Measurements from ENCODE around the gene FOXK1. TPM values are rescaled to one million over a fixed set of nuclear protein-coding genes. Genes with fewer than 3 reads are reported as not detected.

Gene FOXK1
- total and polyA plus RNA-seq, 7 donors = 4.2 to 26.4 (median 16.8) TPM

GRCh38 chr7:4730276-4730675 is 48.2 kb downstream of the FOXK1 start:
- Histone ChIP-seq H3K27ac (no peak overlapping the region), H3K27me3 (ENCODE audit: insufficient read depth in 3 of 3, low read length in 2 of 3) (no peaks in the 10 kb centered on the region), H3K4me3 (no peak overlapping the region), H3K4me1 (peaks cover 28% of the 10 kb centered on the region), H3K9me3 (no peaks in the 10 kb centered on the region), H3K36me3 (ENCODE audit: insufficient read depth in 1 of 2, low read depth in 1 of 2) (no peaks in the 10 kb centered on the region)
- no peak for DNase-seq
- no peak for TF ChIP-seq CTCF (IDR thresholded peaks at IDR 0.05)
- no peak for ATAC-seq
- intact Hi-C loops (cut with DNase I) = no loop called here
- 81 to 89% (median 83%) methylated on average over 19 of the region's 19 CpGs for WGBS, 3 donors

- H3K27ac ChIP-seq = no peak overlapping the region
- peaks cover 28% of the 10 kb centered on the region for H3K4me1 ChIP-seq
- WGBS, 3 donors = 78 to 82% (median 79%) methylated on average over 10 of the region's 10 CpGs
- no peak overlapping the region for H3K4me3 ChIP-seq
- DNase-seq = no peak
- no peak for TF ChIP-seq CTCF (IDR thresholded peaks at IDR 0.05)
- no peaks in the 10 kb centered on the region for H3K9me3 ChIP-seq
- H3K36me3 ChIP-seq (ENCODE audit: insufficient read depth in 1 of 2, low read depth in 1 of 2) = no peaks in the 10 kb centered on the region
- intact Hi-C loops (cut with DNase I) = no loop called here
- no peaks in the 10 kb centered on the region for H3K27me3 ChIP-seq (ENCODE audit: insufficient read depth in 3 of 3, low read length in 2 of 3)
- ATAC-seq = no peak
Observed at GRCh38 chr7:4730971-4731370, 48.9 kb downstream of the FOXK1 start.

- Histone ChIP-seq H3K27ac (no peak overlapping the region), H3K36me3 (ENCODE audit: insufficient read depth in 1 of 2, low read depth in 1 of 2) (no peaks in the 10 kb centered on the region), H3K4me1 (peaks cover 26% of the 10 kb centered on the region), H3K4me3 (no peak overlapping the region), H3K9me3 (no peaks in the 10 kb centered on the region), H3K27me3 (ENCODE audit: insufficient read depth in 3 of 3, low read length in 2 of 3) (no peaks in the 10 kb centered on the region)
- ATAC-seq (no peak), DNase-seq (no peak)
- 95 to 97% (median 96%) methylated on average over 16 of the region's 16 CpGs for WGBS, 3 donors
- no peak for TF ChIP-seq CTCF (IDR thresholded peaks at IDR 0.05)
- intact Hi-C loops (cut with DNase I) = no loop called here
Observed at GRCh38 chr7:4731803-4732202, 49.7 kb downstream of the FOXK1 start.

- 82 to 88% (median 85%) methylated on average over 15 of the region's 15 CpGs for WGBS, 3 donors
- no peaks in the 10 kb centered on the region for H3K9me3 ChIP-seq
- peak overlapping the region; percentile 89 for H3K27ac ChIP-seq
- intact Hi-C loops (cut with DNase I) = no loop called here
- no peaks in the 10 kb centered on the region for H3K36me3 ChIP-seq (ENCODE audit: insufficient read depth in 1 of 2, low read depth in 1 of 2)
- H3K4me3 ChIP-seq = peak overlapping the region; percentile 39
- H3K4me1 ChIP-seq = peaks cover 34% of the 10 kb centered on the region
- ATAC-seq (no peak), DNase-seq (no peak)
- no peaks in the 10 kb centered on the region for H3K27me3 ChIP-seq (ENCODE audit: insufficient read depth in 3 of 3, low read length in 2 of 3)
- no peak for TF ChIP-seq CTCF (IDR thresholded peaks at IDR 0.05)
Observed at GRCh38 chr7:4733936-4734528, 51.9 kb downstream of the FOXK1 start.
